ENCODE measurements around the gene MYBL2. TPM values are rescaled to one million over a fixed set of nuclear protein-coding genes. Genes with fewer than 3 reads are reported as not detected.

The MYBL2 gene
- total RNA-seq, 1 experiment from 2014 or later: 159 TPM

DNA sequence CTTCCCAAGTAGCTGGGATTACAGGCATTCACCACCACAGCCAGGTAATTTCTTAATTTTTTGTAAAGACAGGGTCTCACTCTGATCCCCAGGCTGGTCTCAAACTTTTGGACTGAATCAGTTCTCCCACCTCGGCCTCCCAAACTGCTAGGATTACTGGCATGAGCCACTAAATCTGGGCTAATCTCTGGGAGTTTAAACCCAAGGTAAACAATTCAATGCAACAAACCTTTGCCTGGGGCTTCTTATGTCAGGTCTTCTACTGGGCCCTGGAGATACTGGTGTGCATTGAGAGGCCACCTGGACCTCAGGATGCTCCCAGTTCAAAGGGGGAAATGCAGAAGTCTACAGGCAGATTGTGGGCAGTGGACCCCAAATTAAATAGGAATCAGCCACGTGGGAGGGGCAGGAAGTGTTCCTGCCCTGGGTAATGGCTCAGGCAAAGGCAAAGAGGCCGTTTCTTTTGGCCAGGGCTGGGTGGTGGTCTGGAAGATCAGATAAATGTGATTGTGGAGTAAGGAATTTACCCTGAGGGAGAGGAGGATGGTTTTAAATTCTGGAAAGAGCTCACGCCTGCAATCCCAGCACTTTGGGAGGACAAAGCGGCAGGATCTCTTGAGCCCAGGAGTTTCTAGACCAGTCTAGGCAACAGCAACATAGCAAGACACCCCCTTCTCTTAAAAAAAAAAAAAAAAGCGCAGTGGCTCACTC lies 1.3 kb upstream of the MYBL2 start:
- Histone ChIP-seq H4K20me1 (ENCODE audit: control insufficient read depth, insufficient read depth, insufficient read length) (no peaks in the 10 kb centered on the region), H4K8ac (replicated peaks; ENCODE audit: insufficient read length, low read depth, low read length) (no peak overlapping the region), H3K9me3 (ENCODE audit: control insufficient read depth, low read depth, low read length) (no peaks in the 10 kb centered on the region), H2BK20ac (ENCODE audit: low read depth, low read length, poor library complexity, severe bottlenecking) (no peak overlapping the region), H2AFZ (ENCODE audit: low read length) (no peak overlapping the region), H4K5ac (ENCODE audit: insufficient read length, low read depth, low read length) (no peak overlapping the region), H3K18ac (ENCODE audit: insufficient read length, low read depth, low read length) (no peak overlapping the region), H3K27ac (ENCODE audit: insufficient read length, low read depth, low read length) (no peak overlapping the region), H2BK12ac (ENCODE audit: insufficient read length, low read depth, low read length) (no peak overlapping the region), H3K9ac (ENCODE audit: extremely low read depth, insufficient read length, low read length) (no peak overlapping the region), H3K56ac (ENCODE audit: insufficient read length, low read depth, low read length) (no peak overlapping the region), H3K14ac (ENCODE audit: insufficient read depth, low read length) (no peak overlapping the region), H3K23me2 (ENCODE audit: insufficient read length, low read depth, low read length, poor library complexity, severe bottlenecking) (peaks cover 6% of the 10 kb centered on the region), H2BK15ac (ENCODE audit: low read depth, low read length) (no peak overlapping the region), H3K4me2 (ENCODE audit: insufficient read depth, insufficient read length, low read length) (no peak overlapping the region), H4K91ac (ENCODE audit: insufficient read length, low read depth, low read length) (no peak overlapping the region), H2BK120ac (ENCODE audit: low read depth, low read length, poor library complexity, severe bottlenecking) (no peak overlapping the region), H2BK5ac (ENCODE audit: insufficient read length, low read length) (no peak overlapping the region), H3T11ph (ENCODE audit: low read length) (no peak overlapping the region), H3K23ac (ENCODE audit: insufficient read length, low read depth, low read length) (no peak overlapping the region), H3K4ac (ENCODE audit: low read depth, low read length) (no peak overlapping the region), H3K27me3 (ENCODE audit: insufficient read depth, low read length) (no peaks in the 10 kb centered on the region; the same call in 1 of the 2 replicates), H2AK5ac (ENCODE audit: insufficient read length, low read length) (no peak overlapping the region), H3K79me1 (ENCODE audit: insufficient read depth, low read depth, low read length, poor library complexity, severe bottlenecking) (peaks cover 8% of the 10 kb centered on the region), H3K4me1 (ENCODE audit: insufficient read depth, low read length) (no peaks in the 10 kb centered on the region), H3K79me2 (ENCODE audit: insufficient read depth, low read length) (peaks cover 9% of the 10 kb centered on the region; the same call in 1 of the 2 replicates)
- no peaks in the 10 kb centered on the region for H3K9me3 Mint-ChIP-seq
- peaks cover 21% of the 10 kb centered on the region for H3K27me3 Mint-ChIP-seq (ENCODE audit: low read depth)
- DNase-seq: no peak
- no peak overlapping the region for H3K27ac Mint-ChIP-seq
- TF ChIP-seq CTCF (conservative IDR thresholded peaks at IDR 0.05): no peak
- WGBS (ENCODE audit: extremely low coverage, insufficient read length, low lambda C conversion rate): no CpG with 5 or more reads among the region's 6 CpGs
- H3K4me3 Mint-ChIP-seq: peak overlapping the region in 1 of 2 experiments; percentile 50; a peak in 3 of 5 replicates
- H3K4me1 Mint-ChIP-seq: peaks cover 3 to 8% of the 10 kb centered on the region in 2 experiments; a peak in 3 of 4 replicates
- H3K36me3 Mint-ChIP-seq (ENCODE audit: insufficient read depth in 1 of 3, low read depth in 3 of 3): peaks cover 4 to 16% (median 16%) of the 10 kb centered on the region in 3 experiments; a peak in 6 of 7 replicates

All from H9 (cell line).